ENCODE data around the gene BOC.

- no peak for TF ChIP-seq CTCF (IDR thresholded peaks at IDR 0.05; ENCODE audit: low read depth, low read length, poor library complexity, severe bottlenecking)
- no peak for TF ChIP-seq EZH2phosphoT487 (IDR thresholded peaks at IDR 0.05; ENCODE audit: borderline replicate concordance, low read length)
These were observed 17.6 kb upstream of the BOC start for GRCh38 chr3:113193719-113194118.

Data from DOHH2 (cell line).